HG03565 (cell line): ENCODE measurements around the gene NTM.

Source experiments
- ATAC-seq: cut with Tn5 transposase; IDR thresholded peaks from one replicate; pipeline ENCODE4 v1.9.1; 2021; ENCODE audit warnings: mild to moderate bottlenecking, moderate library complexity; ENCODE audit not compliant: unreplicated experiment

NTM gene

DNA sequence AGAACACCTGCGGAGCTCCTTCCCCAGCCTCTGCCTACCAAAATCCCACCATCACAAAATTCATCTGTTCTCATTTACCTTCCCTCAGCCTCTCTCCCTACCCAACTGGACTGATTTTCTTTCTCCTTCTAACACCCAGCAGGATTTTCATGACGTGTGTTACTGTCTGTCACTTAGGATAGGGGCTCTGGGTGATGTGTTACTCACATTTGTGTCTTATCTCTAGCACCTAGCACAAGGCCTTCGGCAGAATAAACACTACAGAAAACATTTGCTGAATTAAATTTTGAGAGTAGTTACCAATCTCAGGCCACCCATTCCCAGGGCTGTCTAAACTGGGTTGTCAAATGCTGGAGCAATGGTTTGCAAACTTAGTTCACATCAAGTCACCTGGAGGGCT is 88.0 kb downstream of the NTM start:
- no peak for ATAC-seq

DNA sequence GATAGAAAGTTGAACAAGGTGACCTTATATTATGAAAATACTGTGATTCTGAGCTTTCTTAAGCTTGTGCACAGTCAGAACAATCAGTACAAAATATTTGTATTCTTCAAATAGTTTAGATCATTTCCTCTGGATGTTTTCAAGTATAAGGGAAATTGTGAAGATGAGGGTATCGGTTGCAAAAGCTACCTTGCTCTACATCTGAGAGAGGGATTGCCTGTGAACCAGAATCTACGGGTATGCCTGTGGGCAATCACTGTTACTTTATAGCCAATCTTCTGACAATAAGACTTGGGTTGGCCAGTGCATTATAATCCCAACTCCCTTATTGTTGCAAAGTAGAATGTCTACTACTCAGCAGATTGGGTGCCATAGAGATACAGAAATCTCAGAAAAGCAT is 90.5 kb downstream of the NTM start:
- no peak for ATAC-seq

DNA sequence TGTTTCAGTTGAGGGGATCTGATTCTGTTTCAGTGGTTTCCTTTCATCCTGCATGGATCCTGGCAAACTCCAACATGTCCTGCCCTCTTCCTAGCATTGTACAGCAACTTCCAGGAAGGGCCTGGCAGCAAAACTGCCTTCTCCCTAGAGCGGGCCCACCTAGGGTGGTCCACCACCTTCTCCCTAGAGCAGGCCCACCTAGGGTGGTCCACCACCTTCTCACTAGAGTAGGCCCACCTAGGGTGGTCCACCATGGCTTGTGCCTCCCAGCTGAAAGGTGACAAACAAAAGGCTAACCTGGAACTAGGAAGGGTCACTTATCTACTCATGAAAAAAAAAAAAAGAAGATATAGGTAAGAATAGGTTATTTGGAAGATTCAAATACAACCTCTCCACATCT is 92.2 kb downstream of the NTM start:
- no peak for ATAC-seq

DNA sequence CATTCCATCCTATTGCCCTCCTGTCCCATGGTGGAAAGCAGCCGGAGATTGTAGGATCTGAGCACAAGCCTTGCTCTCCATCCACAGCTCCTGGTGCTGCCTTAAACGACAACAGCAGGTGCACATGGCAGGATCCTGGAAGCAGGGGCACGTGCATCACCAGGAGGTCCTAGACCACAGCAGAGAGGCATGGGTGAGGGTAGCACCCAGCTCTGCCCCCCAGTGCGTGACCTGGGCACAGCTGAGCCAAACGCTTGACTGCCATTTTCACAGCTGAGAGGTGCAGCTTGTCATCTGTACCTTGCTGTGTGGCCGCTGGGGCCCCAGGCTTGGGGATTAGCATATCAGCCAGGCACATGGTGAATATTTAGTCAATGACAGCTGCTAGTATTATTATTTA is 92.7 kb downstream of the NTM start:
- no peak for ATAC-seq

DNA sequence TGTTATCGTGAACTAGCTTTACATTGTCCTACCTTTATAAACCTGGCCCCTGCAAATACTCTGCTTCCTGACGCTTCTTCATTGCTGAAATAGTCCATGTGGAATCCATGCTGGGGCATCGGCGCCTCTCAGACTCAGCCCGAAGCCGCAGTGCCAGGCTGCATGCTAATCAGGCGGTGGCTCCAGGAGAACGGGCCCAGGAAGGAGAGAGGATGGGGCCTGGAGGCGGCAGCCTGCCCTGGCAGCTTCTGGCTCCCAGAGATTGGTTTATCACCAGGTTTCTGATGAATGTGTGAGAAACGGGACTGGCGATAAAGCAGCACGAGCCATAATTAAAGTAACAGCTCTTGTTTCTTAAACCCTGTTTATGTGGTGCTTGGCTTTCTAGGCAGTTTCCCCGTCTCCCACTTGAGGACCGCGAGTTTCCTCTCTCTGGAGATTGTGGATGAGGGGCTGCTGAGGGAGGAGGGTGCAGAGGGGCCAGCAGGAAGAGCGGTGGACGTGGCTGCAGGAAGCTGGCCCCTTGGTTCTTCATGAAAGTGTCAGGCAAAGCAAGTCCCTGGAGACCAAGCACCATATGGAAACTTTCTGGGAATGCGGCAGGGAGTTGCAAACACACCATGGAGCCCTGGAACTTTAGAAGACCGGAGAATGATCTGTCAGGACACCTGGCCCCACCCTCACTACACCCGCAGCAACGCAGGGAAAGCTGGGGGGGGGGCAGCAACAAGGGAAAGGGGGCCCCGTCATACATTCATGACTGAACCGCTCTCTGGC is 93.4 kb downstream of the NTM start:
- ATAC-seq, result no peak

DNA sequence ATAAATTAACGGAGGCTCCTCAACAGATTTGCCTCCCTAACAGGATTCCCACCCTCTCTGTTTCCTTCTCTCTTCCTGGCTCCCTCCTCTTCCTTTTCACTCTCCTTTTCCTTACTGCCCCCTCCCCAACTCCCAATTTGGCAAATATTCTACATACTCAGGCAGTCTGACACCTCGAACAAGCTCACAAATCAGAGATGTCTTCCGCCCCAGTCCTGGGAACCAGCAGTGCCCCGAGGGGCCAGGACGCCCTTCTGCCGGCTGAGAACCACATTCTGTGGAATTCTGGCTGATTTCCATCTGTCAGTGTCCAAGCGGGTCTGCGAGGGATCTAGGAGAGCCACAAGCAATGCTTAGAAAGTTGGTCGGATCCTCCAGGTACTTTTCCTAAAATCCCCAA is 94.0 kb downstream of the NTM start:
- ATAC-seq, result no peak

DNA sequence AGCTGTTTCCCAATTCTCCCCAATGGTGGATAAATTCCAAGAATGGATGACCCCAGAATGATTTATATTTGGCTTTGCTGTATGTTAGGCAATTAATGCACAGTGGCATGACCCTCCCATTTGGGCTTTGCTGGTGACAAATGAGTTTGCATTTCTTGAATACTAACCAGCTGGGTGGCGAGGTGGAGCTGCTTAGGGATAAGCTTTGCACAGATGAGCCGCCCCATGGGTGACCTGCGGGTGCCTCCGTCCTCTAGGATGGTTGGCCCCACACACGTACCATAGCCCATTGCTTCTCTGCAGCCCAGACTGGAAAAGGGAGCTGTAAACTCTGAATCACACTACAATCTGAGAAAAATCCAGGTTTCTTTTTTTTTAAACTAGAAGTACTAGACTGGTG is 94.6 kb downstream of the NTM start:
- ATAC-seq, result no peak

DNA sequence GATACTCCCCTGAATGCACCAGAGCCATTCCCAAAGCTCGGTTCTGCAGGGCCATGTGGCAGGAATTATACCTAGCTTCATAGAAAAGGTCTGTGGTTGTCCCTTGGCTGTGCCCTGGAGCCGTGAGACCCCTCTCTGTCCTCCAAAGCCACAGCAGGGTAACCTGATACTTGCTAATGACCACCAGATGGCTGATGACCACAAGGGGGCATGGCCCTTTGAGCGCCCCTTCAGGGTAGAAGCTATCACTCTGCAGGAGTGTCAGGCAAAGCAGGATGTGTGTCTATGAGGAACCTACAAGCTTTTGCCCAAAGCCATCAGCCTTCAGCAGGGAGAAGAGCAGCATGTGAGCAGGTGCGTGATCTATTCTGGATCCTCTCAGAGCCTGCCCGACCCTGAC is 95.3 kb downstream of the NTM start:
- no peak for ATAC-seq

DNA sequence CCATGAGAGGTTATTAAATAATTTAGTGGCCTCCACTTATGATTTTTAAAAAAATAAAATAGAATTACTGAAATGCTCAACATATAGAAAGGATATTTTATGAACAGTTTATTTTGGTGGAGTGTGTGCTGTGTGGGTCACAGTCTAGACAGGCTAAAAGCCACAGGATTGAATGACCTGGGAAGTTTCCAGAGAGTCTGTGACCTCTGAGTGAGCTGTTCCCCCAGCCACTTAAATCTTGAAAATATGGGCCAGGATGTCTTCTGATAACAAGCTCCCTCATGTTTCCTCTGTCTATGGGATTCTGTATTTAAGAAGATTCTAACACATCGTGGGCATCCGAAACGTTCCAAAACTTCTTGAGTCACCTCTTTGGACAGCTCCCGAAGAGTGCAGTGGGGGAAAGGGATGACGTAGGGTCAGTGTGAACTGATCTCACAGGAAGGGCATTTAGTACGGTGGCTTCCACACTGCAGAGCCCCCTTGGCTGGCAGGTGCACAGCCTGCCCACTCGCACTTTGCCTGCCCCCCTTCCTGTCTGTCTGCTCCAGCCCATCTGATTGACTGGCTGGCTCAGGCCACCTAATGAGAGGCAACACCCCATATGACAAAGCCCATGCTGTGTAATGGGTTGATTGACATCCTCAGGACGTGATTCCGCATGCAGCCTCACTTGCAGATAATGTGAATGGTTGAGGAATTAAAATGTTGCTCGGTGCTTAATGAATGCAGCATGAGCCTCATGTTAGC is 97.4 kb downstream of the NTM start:
- no peak for ATAC-seq

DNA sequence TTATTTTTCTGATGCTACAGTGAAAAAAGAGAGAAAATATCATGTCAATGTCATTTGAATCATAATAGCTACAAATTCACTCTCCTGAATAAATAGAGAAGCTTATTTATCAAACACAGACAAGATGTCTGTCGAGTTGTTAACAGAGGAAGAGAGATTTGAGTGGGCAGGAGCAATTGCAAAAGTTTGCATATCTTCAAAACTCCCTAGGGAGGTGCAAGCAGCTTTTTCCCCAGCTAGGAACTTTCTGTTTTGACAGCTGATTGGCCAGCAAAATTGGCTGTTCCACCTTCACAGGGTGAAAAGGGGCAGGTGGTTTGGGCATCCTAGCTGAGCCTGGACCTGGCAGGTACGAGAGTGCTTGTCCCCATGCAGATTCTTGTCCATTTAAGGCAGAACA is 98.2 kb downstream of the NTM start:
- ATAC-seq, result no peak

DNA sequence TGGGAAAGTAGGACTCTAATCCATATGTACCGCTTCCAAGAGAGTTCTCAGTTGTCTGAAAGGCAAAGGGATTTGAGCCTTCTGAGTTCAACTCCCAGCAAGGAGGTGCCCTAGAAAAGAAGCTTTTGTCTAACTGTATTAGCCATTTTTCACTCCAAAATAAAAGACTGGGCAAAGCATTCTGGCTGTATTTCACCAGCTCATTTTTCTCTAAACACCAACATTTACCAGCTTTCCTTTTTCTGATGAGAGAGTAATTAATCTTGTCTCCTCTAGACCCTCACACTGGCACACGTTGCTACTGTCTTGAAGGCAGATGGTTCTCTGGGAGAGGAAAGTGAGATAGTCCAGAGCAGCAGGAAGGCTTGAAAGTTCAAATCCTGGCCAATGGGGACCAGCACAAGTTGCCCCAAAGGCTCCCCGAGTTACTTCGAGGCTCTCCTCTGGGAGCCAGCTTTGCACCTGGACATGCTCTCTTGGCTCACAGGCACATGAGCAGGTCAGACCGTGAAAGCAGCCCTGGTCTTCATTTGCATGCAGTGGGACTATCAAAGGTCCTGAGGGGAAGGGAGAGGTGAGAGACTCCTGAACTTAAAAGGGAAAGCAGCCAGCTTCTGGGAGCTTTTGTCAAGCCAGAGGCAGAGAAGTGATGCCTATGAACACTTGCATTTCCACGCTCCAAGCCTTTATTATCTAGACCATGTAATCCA is 100.0 kb downstream of the NTM start:
- no peak for ATAC-seq

DNA sequence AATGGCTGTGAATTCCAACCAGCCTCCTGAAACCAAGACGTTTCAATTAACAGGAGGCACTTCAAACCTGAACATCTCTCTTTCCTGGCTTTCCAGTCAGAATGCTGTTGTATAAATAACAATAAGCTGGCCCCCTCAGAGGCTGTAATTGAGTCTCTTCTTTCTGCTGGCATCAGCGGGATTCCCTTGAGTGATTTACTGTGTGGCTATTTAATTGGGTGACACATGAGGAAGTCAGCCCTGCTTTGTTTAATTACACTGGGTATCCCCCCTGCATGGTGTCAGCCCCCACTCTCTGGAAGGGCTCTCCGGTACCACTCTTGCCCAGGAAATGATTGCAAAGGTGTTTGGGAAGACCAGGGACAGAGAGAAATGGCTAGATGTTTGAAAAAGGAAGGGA is 101.6 kb downstream of the NTM start:
- ATAC-seq, result no peak

DNA sequence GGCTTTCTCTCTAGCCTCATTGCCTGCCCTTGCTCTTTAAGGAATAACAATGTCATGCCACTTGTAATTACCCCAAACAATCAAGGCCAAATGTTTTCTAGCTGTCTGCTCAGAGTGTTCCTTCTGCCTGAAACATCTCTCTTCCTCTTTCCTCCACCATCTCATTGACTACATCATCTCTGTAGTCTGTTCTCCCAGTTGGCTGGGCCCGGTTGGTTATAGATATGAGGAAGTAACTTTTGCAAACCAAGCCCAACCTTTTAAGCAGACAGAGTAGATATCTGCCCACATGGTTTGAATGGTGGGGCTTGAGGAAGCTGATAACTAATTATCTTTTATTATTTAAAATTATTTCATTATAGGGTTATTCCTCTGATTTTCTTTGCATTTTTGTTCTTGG is 104.5 kb downstream of the NTM start:
- no peak for ATAC-seq

DNA sequence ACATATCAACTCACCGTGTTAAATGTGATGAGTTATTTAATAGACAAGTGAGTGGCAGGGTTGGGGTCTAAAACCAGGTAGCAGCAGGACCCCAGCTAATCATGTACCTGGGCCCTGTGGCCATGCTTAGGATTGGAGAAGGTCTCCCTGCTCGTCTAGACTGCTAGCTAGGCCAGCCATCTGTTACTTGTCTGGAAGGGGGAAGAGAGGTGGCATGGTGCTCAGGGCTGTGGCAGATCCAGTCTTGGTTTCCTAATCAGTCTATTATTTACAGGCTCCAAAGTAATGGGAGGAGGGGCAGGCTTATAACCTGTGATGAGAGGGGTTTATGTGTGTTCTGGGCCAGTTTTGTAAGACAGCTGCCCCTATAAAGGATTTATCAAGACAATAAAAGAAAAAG is 105.9 kb downstream of the NTM start:
- no peak for ATAC-seq

DNA sequence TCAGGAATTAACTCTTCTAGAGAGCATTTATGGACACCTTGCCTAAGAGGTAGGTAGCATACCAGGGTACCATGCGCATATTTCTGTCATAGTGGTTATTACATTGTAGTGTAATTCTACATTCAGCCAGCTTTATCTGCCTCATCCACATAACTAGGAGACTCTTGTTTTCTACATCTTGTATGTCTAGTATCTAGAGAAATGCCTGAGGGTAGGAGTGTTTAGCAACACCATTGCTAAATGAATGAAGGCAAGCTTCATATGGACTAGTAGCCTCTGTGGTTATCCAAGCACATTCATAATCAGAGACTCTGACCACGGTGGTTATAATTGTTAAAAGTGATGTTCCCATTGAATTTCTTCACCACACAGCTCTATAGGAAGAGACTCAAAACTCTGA is 107.9 kb downstream of the NTM start:
- no peak for ATAC-seq

DNA sequence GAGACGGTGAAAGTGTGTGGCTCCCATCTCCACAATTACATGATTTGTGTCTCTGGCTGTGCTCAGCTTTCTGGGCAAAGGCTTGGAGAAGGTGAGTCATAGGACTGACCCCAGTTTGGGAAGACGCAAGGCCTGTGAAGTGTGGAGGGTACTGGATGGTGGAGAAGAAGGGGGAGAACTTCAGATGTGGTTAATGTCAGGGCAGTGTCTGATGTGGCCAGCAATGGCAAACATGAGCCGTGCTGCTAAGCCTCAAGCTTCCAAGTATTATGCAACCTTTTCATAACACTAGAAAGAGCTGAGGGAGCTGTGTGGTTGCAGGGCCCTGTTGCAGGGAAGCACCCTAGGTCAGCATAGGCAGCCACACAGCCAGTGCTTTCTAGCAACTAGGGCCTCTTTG is 110.9 kb downstream of the NTM start:
- ATAC-seq, result no peak

DNA sequence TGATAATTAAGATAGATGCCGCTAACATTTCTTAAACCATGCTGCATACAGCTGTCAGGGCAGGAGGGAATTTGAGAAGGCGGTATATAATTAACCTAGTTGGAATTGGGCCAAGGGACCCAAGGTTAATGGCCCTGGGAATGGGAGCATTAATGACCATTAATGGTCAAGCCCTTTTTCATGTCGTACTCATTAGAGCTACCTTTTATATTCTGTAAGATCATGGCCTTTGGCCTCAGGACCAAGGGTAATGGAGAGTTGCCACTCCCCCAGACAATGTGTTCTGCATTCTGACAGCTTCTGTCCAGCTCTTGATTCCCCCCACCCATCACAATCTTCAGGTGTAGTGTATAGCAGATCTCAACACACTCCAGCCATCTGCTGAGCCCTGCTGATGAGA is 111.6 kb downstream of the NTM start:
- ATAC-seq, result no peak

DNA sequence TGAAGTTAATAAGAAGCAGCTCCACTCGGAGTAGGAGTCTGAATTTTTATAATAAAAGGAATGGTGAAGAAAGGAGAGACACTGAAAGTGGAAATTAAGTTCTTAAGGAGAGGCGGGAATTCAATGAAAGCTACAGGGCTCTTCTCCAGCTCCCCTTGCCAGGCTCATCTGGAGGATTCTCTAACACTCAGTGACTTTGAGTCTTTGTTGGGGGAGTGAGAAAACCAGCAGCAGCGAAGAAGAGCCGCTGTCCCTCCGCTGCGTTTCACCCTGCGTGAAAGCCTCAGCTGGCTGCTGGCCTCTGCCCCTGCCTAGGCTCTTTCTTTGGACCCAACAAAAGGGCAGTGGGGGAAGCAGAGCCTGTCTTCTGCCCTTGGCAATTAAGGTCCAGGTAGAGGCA is 113.0 kb downstream of the NTM start:
- no peak for ATAC-seq

DNA sequence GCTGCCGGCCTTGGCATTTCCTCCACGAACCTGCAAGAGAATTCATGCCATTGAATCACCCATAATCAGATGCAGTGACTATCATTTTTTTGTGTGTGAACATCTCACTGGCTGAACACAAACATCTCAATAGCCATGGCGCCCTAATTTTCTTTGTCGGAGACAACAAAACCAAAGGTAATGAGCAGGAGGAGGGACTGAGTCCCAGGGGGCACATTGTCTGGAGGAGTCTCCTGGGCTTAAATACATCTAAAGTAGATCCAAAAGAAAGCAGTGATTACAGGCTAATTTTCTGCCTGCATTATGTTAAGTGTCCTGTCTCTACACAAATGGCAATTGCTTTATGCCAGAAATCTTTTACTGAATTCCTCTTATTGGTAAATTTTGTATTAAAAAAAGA is 113.5 kb downstream of the NTM start:
- ATAC-seq, result no peak

DNA sequence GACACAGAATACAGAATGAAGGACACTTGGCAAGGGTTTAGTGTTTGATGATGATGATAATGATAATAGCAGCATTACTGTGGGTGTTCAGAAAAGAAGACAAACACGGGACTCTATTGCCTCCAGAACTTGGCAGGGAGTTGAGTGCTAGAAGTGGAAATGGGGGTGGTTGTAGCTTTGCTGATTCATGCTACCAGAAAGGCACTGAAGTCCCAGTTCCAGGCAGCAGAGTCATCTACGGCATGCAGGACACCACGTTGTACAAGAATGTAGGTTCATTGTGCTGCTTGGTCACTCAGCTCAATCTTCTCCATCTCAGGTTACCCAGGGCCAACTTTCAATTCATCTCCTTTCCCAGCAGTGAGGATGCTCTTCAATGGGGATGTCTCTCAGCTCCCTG is 115.7 kb downstream of the NTM start:
- ATAC-seq, result no peak

DNA sequence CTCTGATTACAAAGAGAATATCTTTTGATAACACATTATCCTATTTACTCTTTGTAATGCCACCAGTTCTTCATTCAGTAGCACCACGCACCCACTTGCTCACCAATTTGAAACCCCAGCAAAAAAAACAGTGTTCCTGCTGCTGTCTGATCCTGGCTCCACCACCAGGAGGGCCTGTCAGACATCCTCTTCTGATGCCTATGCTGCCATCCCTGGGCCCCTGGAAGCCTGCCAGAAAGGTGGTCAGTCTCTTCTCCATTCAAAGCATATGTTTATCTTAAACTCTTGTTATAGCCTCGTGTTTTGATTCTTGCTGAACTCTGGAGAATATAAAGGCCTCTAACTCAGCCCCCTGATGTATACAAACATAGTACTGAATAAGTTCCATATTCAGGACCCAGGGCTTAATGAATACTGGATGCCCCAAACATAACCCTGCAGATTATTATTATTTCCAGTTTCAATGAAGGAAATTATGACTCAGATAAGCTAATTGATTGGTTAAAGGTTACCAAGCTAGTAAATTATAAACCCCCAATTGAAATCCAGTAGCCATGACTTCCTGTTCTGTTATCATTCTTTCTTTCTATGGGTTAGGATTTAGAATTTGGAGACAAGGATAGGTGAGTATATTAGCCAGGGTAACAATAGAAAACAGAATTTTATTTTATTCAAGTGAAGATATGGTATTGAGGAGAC is 116.7 kb downstream of the NTM start:
- no peak for ATAC-seq
